ENCODE measurements around the gene DDB1.

DNA sequence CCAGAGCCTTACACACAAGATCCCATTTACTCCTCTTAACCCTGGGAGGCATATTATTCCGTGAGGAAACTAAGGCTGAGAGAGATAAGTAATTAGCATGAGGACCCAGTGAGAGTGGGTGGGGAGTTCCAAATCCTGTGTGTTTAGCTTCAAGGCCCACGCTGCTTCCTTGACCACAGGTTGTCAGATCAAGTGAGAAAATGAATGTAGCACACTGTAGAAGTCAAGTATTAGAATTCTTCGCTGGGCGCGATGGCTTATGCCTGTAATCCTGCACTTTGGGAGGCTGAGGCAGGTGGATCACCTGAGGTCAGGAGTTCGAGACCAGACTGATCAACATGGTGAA is 25.0 kb upstream of the DDB1 start:
- TF ChIP-seq, protein P1, sequence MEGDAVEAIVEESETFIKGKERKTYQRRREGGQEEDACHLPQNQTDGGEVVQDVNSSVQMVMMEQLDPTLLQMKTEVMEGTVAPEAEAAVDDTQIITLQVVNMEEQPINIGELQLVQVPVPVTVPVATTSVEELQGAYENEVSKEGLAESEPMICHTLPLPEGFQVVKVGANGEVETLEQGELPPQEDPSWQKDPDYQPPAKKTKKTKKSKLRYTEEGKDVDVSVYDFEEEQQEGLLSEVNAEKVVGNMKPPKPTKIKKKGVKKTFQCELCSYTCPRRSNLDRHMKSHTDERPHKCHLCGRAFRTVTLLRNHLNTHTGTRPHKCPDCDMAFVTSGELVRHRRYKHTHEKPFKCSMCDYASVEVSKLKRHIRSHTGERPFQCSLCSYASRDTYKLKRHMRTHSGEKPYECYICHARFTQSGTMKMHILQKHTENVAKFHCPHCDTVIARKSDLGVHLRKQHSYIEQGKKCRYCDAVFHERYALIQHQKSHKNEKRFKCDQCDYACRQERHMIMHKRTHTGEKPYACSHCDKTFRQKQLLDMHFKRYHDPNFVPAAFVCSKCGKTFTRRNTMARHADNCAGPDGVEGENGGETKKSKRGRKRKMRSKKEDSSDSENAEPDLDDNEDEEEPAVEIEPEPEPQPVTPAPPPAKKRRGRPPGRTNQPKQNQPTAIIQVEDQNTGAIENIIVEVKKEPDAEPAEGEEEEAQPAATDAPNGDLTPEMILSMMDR (IDR thresholded peaks at IDR 0.05): no peak
- TF ChIP-seq POLR2AphosphoS5 (IDR thresholded peaks at IDR 0.05; ENCODE audit: low read depth, low read length): no peak
- TF ChIP-seq TAF1 (IDR thresholded peaks at IDR 0.05; ENCODE audit: borderline replicate concordance, low read depth, low read length): no peak
- TF ChIP-seq RCOR1 (IDR thresholded peaks at IDR 0.05; ENCODE audit: low read length): no peak
- no peak for TF ChIP-seq YY1 (IDR thresholded peaks at IDR 0.05; ENCODE audit: low read depth)
- TF ChIP-seq GABPA (IDR thresholded peaks at IDR 0.05; ENCODE audit: low read depth): no peak
- TF ChIP-seq FOXM1 (IDR thresholded peaks at IDR 0.05; ENCODE audit: low read depth): no peak
- TF ChIP-seq RFX5 (IDR thresholded peaks at IDR 0.05; ENCODE audit: low read length): no peak
- TF ChIP-seq, protein P2, sequence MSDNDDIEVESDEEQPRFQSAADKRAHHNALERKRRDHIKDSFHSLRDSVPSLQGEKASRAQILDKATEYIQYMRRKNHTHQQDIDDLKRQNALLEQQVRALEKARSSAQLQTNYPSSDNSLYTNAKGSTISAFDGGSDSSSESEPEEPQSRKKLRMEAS (IDR thresholded peaks at IDR 0.05; ENCODE audit: low read depth): no peak
- no peak for TF ChIP-seq EP300 (IDR thresholded peaks at IDR 0.05; ENCODE audit: borderline replicate concordance in 1 of 2, low read depth in 1 of 2, low read length in 1 of 2)
- TF ChIP-seq, protein P3, sequence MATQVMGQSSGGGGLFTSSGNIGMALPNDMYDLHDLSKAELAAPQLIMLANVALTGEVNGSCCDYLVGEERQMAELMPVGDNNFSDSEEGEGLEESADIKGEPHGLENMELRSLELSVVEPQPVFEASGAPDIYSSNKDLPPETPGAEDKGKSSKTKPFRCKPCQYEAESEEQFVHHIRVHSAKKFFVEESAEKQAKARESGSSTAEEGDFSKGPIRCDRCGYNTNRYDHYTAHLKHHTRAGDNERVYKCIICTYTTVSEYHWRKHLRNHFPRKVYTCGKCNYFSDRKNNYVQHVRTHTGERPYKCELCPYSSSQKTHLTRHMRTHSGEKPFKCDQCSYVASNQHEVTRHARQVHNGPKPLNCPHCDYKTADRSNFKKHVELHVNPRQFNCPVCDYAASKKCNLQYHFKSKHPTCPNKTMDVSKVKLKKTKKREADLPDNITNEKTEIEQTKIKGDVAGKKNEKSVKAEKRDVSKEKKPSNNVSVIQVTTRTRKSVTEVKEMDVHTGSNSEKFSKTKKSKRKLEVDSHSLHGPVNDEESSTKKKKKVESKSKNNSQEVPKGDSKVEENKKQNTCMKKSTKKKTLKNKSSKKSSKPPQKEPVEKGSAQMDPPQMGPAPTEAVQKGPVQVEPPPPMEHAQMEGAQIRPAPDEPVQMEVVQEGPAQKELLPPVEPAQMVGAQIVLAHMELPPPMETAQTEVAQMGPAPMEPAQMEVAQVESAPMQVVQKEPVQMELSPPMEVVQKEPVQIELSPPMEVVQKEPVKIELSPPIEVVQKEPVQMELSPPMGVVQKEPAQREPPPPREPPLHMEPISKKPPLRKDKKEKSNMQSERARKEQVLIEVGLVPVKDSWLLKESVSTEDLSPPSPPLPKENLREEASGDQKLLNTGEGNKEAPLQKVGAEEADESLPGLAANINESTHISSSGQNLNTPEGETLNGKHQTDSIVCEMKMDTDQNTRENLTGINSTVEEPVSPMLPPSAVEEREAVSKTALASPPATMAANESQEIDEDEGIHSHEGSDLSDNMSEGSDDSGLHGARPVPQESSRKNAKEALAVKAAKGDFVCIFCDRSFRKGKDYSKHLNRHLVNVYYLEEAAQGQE (IDR thresholded peaks at IDR 0.05; ENCODE audit: low read depth, low read length): no peak

Data from SK-N-SH (cell line).